HG03342 (cell line): ENCODE data around the gene CLDN14.

ENCODE experiments used
- ATAC-seq: cut with Tn5 transposase; IDR thresholded peaks from one replicate; pipeline ENCODE4 v1.9.1; 2021; ENCODE audit warnings: mild to moderate bottlenecking, moderate library complexity; ENCODE audit not compliant: unreplicated experiment

Gene CLDN14

GRCh38 chr21:36436829-36437744 lies 42.8 kb downstream of the CLDN14 start:
- ATAC-seq, result no peak

- no peak for ATAC-seq
These were observed 45.8 kb downstream of the CLDN14 start for GRCh38 chr21:36434144-36434543.

GRCh38 chr21:36433059-36433709 lies 46.7 kb downstream of the CLDN14 start:
- ATAC-seq, result no peak

- no peak for ATAC-seq
These were observed 48.7 kb downstream of the CLDN14 start for GRCh38 chr21:36431252-36431651.

- ATAC-seq, result no peak
These were observed 49.1 kb downstream of the CLDN14 start for GRCh38 chr21:36430841-36431240.

- peak; percentile 86 for ATAC-seq
These were observed 49.9 kb downstream of the CLDN14 start for GRCh38 chr21:36429947-36430546.

GRCh38 chr21:36428761-36429432 lies 51.0 kb downstream of the CLDN14 start:
- no peak for ATAC-seq

- no peak for ATAC-seq
These were observed 52.4 kb downstream of the CLDN14 start for GRCh38 chr21:36427502-36427901.

GRCh38 chr21:36425286-36425685 lies 54.6 kb downstream of the CLDN14 start:
- no peak for ATAC-seq

- ATAC-seq, result no peak
These were observed 55.3 kb downstream of the CLDN14 start for GRCh38 chr21:36424592-36424991.

GRCh38 chr21:36423771-36424433 lies 56.0 kb downstream of the CLDN14 start:
- ATAC-seq, result no peak

- no peak for ATAC-seq
These were observed 57.4 kb downstream of the CLDN14 start for GRCh38 chr21:36422279-36423098.

GRCh38 chr21:36420571-36421339 lies 59.2 kb downstream of the CLDN14 start:
- ATAC-seq, result no peak

- ATAC-seq, result peak; percentile 57
These were observed 59.9 kb downstream of the CLDN14 start for GRCh38 chr21:36419996-36420395.

GRCh38 chr21:36419241-36419640 lies 60.7 kb downstream of the CLDN14 start:
- no peak for ATAC-seq

- no peak for ATAC-seq
These were observed 64.5 kb downstream of the CLDN14 start for GRCh38 chr21:36415375-36415774.

GRCh38 chr21:36412916-36413315 lies 67.0 kb downstream of the CLDN14 start:
- no peak for ATAC-seq

GRCh38 chr21:36411301-36411700 lies 68.6 kb downstream of the CLDN14 start:
- ATAC-seq, result no peak
